SK-MEL-5 (cell line): Measurements from ENCODE around the gene MED1. TPM values are rescaled to one million over a fixed set of nuclear protein-coding genes. Genes with fewer than 3 reads are reported as not detected.
"Not testable (repeated sequence)": the region's sequence is repeated elsewhere in the genome, so short reads cannot be mapped to it uniquely, and the experiment has no call there.

Source experiments
- DNase-seq: peaks from one replicate; pipeline ENCODE4 v3.0.0-alpha.2; 2016; ENCODE audit warnings: low read depth, low spot score
- in situ Hi-C: cut with HindIII; loops from 2 replicates; pipeline ENCODE4 v1.10.0; 2016; ENCODE audit warnings: low sequenced_read_pairs, high pct_unique_total_duplicates, low pct_unique_long_range_greater_than_20kb
- polyA plus RNA-seq, 2 experiments: library from polyadenylated mRNA; depleted of rRNA; stranded (reverse); fragments of >200 nt; gene quantifications; 2 replicates each; pipeline ENCODE4 v1.2.3, GENCODE V29; 2015
- total RNA-seq: library from RNA; depleted of rRNA; stranded (reverse); fragments of >200 nt; shearing (Covaris generic); gene quantifications from 2 replicates; pipeline ENCODE4 v1.2.3, GENCODE V29; 2014; rRNA removed

The MED1 gene, protein sequence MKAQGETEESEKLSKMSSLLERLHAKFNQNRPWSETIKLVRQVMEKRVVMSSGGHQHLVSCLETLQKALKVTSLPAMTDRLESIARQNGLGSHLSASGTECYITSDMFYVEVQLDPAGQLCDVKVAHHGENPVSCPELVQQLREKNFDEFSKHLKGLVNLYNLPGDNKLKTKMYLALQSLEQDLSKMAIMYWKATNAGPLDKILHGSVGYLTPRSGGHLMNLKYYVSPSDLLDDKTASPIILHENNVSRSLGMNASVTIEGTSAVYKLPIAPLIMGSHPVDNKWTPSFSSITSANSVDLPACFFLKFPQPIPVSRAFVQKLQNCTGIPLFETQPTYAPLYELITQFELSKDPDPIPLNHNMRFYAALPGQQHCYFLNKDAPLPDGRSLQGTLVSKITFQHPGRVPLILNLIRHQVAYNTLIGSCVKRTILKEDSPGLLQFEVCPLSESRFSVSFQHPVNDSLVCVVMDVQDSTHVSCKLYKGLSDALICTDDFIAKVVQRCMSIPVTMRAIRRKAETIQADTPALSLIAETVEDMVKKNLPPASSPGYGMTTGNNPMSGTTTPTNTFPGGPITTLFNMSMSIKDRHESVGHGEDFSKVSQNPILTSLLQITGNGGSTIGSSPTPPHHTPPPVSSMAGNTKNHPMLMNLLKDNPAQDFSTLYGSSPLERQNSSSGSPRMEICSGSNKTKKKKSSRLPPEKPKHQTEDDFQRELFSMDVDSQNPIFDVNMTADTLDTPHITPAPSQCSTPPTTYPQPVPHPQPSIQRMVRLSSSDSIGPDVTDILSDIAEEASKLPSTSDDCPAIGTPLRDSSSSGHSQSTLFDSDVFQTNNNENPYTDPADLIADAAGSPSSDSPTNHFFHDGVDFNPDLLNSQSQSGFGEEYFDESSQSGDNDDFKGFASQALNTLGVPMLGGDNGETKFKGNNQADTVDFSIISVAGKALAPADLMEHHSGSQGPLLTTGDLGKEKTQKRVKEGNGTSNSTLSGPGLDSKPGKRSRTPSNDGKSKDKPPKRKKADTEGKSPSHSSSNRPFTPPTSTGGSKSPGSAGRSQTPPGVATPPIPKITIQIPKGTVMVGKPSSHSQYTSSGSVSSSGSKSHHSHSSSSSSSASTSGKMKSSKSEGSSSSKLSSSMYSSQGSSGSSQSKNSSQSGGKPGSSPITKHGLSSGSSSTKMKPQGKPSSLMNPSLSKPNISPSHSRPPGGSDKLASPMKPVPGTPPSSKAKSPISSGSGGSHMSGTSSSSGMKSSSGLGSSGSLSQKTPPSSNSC (N-terminal part only)
- 20.1 and 22.1 TPM in 2 replicates for total RNA-seq
- 22.9 and 33.0 TPM in 2 replicates for polyA plus RNA-seq (2015; cell fraction: cytosol; rRNA removed)
- 18.1 and 23.7 TPM in 2 replicates for polyA plus RNA-seq (2015; cell fraction: nucleus; rRNA removed)

DNA sequence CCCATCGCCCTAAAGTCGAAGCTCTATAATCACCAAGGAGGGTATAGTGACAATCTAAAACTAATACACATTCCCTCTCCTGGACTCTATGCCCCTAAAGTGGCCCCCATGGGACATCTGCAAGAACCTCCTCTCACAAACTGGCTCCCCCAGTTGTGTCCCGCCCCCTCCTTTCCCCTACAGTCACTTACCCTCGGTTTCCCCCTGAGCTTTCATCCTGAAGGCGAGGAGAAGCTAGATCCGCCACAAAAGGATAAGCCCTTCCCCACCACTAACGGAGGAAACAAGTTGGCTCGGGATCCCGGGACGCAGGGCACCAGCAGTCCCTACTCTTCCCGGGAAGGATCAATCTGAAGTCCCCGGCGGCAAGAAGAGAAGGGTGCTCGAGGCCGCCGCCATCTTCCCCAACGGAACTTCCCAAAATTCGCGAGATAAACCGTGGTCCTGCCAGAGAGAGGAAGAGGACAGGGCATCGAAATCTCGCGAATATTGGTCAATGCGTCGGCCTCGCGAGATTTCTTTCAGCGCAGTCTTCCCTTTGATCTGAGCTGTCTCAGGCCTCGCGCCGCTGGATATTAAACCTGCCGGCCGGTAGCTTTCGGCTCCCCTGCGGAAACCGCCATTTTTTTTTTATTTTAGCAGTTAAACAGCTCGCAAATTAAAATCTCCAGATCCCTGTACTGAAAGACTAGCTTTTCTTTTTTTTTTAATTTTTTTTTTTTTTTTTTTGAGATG lies at the start of gene MED1:
TSS of gene MED1 (minus strand) at position 417 of the 735 bp plus-strand sequence. CDS start at position 216, 201 bp downstream.
- in situ Hi-C loops = no loop called here
- peak; percentile 99 for DNase-seq

DNA sequence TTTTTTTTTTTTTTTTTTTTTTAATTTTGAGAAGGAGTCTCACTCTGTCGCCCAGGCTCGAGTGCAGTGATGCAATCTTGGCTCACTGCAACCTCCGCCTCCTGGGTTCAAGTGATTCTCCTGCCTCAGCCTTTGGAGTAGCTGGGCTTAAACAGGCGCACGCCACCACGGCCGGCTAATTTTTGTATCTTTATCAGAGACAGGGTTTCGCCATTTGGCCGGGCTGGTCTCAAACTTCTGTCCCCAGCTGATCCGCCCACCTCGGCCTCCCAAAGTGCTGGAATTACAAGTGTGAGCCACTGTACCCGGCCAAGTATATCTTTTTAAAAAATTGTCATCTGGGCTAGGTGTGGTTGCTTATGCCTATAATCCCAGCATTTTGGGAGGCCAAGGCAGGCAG lies 45.9 kb upstream of the MED1 start:
- DNase-seq, in situ Hi-C loops: not testable (repeated sequence)

DNA sequence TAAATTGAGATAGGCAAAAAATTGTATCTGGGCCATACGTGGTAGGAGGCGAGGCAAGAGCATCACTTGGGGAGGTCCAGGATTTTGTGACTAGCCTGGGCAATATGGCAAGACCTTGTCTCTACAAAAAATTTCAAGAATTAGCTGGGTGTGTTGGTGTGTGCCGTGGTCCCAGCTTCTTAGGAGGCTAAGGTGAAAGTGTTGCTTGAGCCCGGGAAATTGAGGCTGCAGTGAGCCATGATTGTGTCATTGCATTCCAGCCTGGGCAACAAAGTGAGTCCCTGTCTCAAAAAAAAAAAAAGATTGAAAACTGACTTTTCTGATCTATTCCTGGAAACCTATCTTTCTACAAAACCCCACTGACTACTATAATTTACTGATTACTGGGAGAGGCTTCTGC lies 36.9 kb upstream of the MED1 start:
- DNase-seq = no peak
- in situ Hi-C loops = no loop called here

DNA sequence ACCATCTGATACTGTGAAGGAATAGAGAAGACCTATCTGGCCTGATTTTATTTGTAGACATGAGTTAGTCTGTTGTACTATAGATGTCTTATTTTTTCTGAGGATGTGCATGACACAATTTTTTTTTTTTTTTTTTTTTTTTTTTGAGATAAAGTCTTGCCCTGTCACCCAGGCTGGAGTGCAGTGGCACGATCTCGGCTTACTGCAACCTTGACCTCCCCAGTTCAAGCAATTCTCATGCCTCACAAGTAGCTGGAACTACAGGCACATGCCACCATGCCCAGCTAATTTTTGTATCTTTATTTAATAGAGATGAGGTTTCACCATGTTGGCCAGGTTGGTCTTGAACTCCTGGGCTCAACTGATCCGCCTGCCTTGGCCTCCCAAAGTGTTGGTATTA lies 36.4 kb upstream of the MED1 start:
- in situ Hi-C loops, DNase-seq: not testable (repeated sequence)

DNA sequence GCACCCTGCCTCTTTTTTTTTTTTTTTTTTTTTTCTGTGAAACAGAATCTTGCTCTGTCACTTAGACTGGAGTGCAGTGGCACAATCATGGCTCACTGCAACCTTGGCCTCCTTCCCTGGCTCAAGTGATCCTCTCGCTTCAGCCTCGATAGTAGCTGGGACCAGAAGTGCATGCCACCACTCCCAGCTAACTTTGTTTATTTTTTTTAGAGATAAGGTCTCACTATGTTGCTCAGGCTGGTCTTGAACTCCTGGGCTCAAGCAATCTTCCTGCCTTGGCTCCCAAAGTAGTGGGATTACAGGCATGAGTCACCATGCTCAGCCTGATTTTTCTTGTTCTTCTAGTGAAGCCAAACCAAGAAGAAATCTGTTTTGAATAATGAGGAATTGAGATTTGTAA lies 35.2 kb upstream of the MED1 start:
- DNase-seq = no peak
- in situ Hi-C loops = no loop called here

DNA sequence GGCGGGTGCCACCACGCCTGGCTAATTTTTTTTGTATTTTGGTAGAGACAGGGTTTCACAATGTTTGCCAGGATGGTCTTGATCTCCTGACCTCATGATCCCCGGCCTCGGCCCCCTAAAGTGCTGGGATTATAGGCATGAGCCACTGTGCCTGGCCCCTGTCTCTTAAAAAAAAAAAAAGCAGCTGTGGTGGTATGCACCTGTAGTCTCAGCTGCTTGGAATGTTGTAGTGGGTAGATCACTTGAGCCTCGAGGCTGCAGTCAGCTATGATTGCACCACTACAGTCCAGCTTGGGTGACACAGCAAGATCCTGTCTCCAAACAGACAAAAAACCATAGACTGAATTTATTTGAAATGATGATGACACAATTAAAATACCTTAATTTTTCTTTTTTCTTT lies 34.5 kb upstream of the MED1 start:
- DNase-seq = no peak
- in situ Hi-C loops = no loop called here

DNA sequence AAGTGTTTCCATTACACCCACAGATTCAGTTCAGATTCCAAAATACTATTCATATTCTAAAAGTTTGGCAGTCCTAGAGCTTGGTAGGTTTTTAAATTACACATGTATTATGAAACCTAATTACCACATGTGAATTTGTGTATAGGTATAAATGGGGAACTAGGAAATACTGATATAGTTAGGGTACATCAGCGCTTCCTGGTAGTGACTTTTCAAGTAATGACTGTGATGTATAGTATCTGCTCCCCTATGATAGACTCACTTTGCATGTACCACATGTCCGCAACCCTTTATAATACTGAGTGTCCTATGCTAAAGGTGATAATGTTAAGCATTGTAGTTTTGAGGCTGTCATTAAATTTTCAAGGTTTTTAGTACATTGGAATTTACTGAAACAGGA lies 33.1 kb upstream of the MED1 start:
- no peak for DNase-seq
- in situ Hi-C loops = no loop called here

DNA sequence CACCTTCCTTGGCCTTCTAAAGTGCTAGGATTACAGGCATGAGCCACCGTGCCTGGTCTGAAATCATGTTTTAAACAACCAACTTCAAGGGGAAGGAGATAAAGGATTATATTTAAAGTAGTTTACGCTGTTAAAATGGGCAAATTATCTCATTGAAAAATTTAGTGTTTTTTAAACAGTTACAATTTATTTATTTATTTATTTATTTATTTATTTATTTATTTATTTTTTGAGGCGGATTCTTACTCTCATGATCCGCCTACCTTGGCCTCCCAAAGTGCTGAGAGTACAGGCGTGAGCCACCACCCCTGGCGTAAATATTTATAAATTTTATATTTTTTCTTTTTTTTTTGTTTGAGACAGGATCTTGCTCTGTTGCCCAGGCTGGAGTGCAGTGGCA lies 32.4 kb upstream of the MED1 start:
- in situ Hi-C loops = no loop called here

DNA sequence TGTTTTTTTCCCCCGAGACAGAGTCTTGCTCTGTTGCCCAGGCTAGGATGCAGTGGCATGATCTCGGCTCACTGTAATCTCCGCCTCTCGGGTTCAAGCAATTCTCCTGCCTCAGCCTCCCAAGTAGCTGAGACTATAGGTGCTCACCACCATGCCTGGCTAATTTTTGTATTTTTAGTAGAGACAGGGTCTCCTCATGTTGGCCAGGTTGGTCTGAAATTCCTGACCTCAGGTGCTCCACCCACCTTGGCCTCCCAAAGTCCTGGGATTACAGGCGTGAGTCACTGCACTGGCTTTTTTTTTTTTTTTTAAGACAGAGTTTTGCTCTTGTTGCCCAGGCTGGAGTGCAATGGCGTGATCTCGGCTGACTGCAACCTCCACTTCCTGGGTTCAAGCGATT lies 28.6 kb upstream of the MED1 start:
- DNase-seq, in situ Hi-C loops: not testable (repeated sequence)

More for the DNA sequence above, 32.4 kb upstream of the MED1 start:
- DNase-seq = no peak

DNA sequence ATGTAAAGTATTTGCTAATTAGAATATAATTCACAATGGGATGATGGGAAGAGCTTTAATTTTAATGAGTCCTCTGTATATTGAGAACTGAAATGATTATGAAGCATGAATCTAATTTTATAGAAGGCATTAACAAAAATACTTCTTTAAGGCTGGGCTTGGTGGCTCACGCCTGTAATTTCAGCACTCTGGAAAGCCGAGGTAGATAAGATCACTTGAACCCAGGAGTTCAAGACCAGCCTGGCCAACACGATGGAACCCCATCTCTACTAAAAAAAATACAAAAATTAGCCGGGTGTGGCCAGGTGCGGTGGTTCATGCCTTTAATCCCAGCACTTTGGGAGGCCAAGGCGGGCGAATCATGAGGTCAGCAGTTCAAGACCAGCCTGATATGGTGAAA lies 22.2 kb upstream of the MED1 start:
- DNase-seq = no peak
- in situ Hi-C loops = no loop called here

DNA sequence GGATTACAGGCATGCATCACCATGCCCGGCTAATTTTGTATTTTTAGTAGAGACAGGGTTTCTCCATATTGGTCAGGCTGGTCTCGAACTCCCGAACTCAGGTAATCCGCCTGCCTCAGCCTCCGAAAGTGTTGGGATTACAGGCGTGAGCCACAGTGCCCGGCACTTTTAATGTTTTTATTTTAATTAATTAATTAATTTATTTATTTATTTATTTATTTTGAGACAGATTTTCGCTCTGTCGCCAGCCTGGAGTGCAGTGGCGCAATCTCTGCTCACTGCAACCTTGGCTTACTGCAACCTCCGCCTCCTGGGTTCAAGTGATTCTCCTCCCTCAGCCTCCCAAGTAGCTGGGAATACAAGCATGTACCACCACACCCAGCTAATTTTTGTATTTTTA lies 17.5 kb upstream of the MED1 start:
- in situ Hi-C loops, DNase-seq: not testable (repeated sequence)

DNA sequence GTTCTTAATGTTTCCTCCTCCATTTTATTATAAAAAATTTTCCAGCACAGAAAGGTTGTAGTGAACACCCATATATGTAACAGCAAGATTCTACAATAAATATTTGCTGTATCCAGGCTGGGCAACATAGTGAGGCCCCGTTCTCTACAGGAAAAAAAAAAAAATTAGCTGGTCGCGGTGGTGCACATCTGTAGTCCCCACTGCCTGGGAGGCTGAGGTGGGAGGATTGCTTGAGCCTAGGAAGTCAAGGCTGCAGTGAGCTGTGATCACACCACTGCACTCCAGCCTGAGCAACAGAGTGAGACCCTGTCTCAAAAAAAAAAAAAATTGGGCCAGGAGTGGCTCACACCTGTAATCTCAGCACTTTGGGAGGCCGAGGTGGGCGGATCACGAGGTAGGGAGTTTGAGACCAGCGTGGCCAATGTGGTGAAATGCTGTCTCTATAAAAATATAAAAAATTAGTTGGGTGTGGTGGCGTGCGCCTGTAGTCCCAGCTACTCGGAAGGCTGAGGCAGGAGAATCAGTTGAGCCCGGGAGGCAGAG lies 13.6 kb upstream of the MED1 start:
- in situ Hi-C loops, DNase-seq: not testable (repeated sequence)

DNA sequence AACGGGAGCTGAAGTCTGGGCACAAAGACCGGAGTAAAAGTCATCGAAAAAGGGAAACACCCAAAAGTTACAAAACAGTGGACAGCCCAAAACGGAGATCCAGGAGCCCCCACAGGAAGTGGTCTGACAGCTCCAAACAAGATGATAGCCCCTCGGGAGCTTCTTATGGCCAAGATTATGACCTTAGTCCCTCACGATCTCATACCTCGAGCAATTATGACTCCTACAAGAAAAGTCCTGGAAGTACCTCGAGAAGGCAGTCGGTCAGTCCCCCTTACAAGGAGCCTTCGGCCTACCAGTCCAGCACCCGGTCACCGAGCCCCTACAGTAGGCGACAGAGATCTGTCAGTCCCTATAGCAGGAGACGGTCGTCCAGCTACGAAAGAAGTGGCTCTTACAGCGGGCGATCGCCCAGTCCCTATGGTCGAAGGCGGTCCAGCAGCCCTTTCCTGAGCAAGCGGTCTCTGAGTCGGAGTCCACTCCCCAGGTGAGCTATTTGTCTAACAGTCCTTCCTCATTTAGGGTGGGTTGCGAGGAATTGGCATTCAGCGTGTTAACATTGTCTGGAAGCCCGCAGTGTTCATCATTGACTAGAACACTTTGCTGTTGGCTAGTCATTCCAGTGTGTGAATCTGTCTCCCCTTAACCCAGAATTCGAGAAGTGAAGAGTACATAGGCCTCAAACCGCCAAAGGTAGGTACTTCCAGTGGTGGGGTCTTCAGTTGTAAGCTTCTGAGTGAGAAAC lies 11.7 kb upstream of the MED1 start:
- DNase-seq = no peak
- in situ Hi-C loops = no loop called here

DNA sequence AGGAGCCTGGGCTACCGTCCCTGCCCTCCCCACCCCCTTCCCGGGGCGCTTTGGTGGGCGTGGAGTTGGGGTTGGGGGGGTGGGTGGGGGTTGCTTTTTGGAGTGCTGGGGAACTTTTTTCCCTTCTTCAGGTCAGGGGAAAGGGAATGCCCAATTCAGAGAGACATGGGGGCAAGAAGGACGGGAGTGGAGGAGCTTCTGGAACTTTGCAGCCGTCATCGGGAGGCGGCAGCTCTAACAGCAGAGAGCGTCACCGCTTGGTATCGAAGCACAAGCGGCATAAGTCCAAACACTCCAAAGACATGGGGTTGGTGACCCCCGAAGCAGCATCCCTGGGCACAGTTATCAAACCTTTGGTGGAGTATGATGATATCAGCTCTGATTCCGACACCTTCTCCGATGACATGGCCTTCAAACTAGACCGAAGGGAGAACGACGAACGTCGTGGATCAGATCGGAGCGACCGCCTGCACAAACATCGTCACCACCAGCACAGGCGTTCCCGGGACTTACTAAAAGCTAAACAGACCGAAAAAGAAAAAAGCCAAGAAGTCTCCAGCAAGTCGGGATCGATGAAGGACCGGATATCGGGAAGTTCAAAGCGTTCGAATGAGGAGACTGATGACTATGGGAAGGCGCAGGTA lies 11.0 kb upstream of the MED1 start:
- no peak for DNase-seq
- in situ Hi-C loops = no loop called here

DNA sequence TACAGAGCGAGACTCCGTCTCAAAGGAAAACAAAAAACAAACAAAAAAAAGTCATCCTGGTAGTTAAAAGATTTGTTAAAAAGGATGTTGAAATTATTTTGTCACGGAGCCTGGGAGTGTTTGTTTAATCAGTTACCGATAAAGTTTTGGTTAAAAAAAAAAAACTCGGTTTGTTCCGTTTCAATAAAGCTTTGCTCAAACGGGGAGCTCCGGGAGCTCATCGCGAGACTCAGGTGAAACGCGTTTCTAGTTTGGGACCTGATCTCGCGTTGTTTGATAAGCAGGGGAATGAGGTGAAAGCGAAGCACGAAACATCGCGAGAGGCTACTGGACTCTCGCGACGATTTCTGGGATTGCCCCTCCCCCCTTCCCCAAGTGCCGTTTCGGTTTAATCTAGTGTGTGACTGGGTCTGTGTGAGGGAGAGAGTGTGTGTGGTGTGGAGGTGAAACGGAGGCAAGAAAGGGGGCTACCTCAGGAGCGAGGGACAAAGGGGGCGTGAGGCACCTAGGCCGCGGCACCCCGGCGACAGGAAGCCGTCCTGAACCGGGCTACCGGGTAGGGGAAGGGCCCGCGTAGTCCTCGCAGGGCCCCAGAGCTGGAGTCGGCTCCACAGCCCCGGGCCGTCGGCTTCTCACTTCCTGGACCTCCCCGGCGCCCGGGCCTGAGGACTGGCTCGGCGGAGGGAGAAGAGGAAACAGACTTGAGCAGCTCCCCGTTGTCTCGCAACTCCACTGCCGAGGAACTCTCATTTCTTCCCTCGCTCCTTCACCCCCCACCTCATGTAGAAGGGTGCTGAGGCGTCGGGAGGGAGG lies 10.3 kb upstream of the MED1 start, which contains the start of gene CDK12:
TSS of gene CDK12 (plus strand) at position 374 of the 813 bp plus-strand sequence. CDS start 586 bp downstream, outside the sequence.
- DNase-seq = peak; percentile 100
- in situ Hi-C loops = no loop called here
